HEK293 (cell line): ENCODE data around the gene LIN37.
A peak's percentile ranks its signal among the peaks of the same experiment; 100 is the strongest.

ENCODE experiments used
- HOXD13 ChIP-seq: sonication (generic); formaldehyde crosslinking; IDR thresholded peaks from 2 replicates; pipeline ENCODE4 v1.8.0; 2022; ENCODE audit warnings: missing genetic modification reagents, borderline replicate concordance
- IKZF3 ChIP-seq: fragments of 450-650 bp; IDR thresholded peaks from 2 replicates; pipeline ENCODE4 v1.5.0; 2018; ENCODE audit warnings: missing biosample characterization, mild to moderate bottlenecking, missing genetic modification characterization, moderate library complexity
- INSM2 ChIP-seq: fragments of 450-650 bp; formaldehyde crosslinking; IDR thresholded peaks from 2 replicates; pipeline ENCODE4 v1.5.1; 2016; ENCODE audit warnings: missing biosample characterization, missing genetic modification characterization
- KLF8 ChIP-seq: fragments of 450-650 bp; formaldehyde crosslinking; IDR thresholded peaks from 2 replicates; pipeline ENCODE4 v1.5.1; 2016; ENCODE audit warnings: missing biosample characterization, missing genetic modification characterization
- OSR2 ChIP-seq: fragments of 450-650 bp; formaldehyde crosslinking; IDR thresholded peaks from 2 replicates; pipeline ENCODE4 v1.5.1; 2016; ENCODE audit warnings: missing biosample characterization, missing genetic modification characterization
- OVOL3 ChIP-seq: fragments of 450-650 bp; formaldehyde crosslinking; IDR thresholded peaks from 2 replicates; pipeline ENCODE4 v1.5.1; 2016; ENCODE audit warnings: missing biosample characterization, missing genetic modification characterization
- PRDM10 ChIP-seq: fragments of 450-650 bp; formaldehyde crosslinking; IDR thresholded peaks from 2 replicates; pipeline ENCODE4 v1.5.1; 2016; ENCODE audit warnings: missing biosample characterization, missing genetic modification characterization
- PRDM2 ChIP-seq: fragments of 450-650 bp; formaldehyde crosslinking; IDR thresholded peaks from 2 replicates; pipeline ENCODE4 v1.5.1; 2016; ENCODE audit warnings: missing biosample characterization, missing genetic modification characterization, borderline replicate concordance
- SCRT1 ChIP-seq: fragments of 450-650 bp; formaldehyde crosslinking; IDR thresholded peaks from 2 replicates; pipeline ENCODE4 v1.5.1; 2016; ENCODE audit warnings: missing biosample characterization, missing genetic modification characterization, borderline replicate concordance
- SP7 ChIP-seq: fragments of 450-650 bp; formaldehyde crosslinking; IDR thresholded peaks from 2 replicates; pipeline ENCODE4 v1.5.1; 2016; ENCODE audit warnings: missing biosample characterization, missing genetic modification characterization
- ZBTB10 ChIP-seq: fragments of 450-650 bp; formaldehyde crosslinking; IDR thresholded peaks from 2 replicates; pipeline ENCODE4 v1.5.1; 2016; ENCODE audit warnings: missing biosample characterization, missing genetic modification characterization
- ZBTB21 ChIP-seq: fragments of 450-650 bp; formaldehyde crosslinking; IDR thresholded peaks from 2 replicates; pipeline ENCODE4 v1.5.1; 2017; ENCODE audit warnings: missing biosample characterization, missing genetic modification characterization
- ZIC2 ChIP-seq: fragments of 450-650 bp; formaldehyde crosslinking; IDR thresholded peaks from 2 replicates; pipeline ENCODE4 v1.5.1; 2016; ENCODE audit warnings: missing biosample characterization, missing genetic modification characterization
- ZNF169 ChIP-seq: fragments of 450-650 bp; formaldehyde crosslinking; IDR thresholded peaks from 2 replicates; pipeline ENCODE4 v1.5.1; 2016; ENCODE audit warnings: missing biosample characterization, missing genetic modification characterization
- ZNF2 ChIP-seq: fragments of 450-650 bp; formaldehyde crosslinking; IDR thresholded peaks from 2 replicates; pipeline ENCODE4 v1.5.1; 2016; ENCODE audit warnings: missing biosample characterization, missing genetic modification characterization
- ZNF311 ChIP-seq: fragments of 450-650 bp; formaldehyde crosslinking; IDR thresholded peaks from 2 replicates; pipeline ENCODE4 v1.5.1; 2017; ENCODE audit warnings: missing biosample characterization, missing genetic modification characterization, borderline replicate concordance
- ZNF335 ChIP-seq: fragments of 450-650 bp; formaldehyde crosslinking; conservative IDR thresholded peaks from 2 replicates; pipeline ENCODE4 v1.5.1; 2016; ENCODE audit warnings: missing biosample characterization, missing genetic modification characterization
- ZNF501 ChIP-seq: fragments of 450-650 bp; formaldehyde crosslinking; IDR thresholded peaks from 2 replicates; pipeline ENCODE4 v1.5.1; 2016; ENCODE audit warnings: missing biosample characterization, missing genetic modification characterization
- ZNF529 ChIP-seq: fragments of 450-650 bp; formaldehyde crosslinking; IDR thresholded peaks from 2 replicates; pipeline ENCODE4 v1.5.1; 2017; ENCODE audit warnings: missing genetic modification characterization, missing biosample characterization; ENCODE audit not compliant: insufficient replicate concordance
- ZNF670 ChIP-seq: fragments of 450-650 bp; formaldehyde crosslinking; IDR thresholded peaks from 2 replicates; pipeline ENCODE4 v1.5.1; 2016; ENCODE audit warnings: missing biosample characterization, missing genetic modification characterization, low read depth
- ZNF776 ChIP-seq: fragments of 450-650 bp; formaldehyde crosslinking; IDR thresholded peaks from 2 replicates; pipeline ENCODE4 v1.5.0; 2017; ENCODE audit warnings: missing biosample characterization, missing genetic modification characterization, borderline replicate concordance
- ZSCAN16 ChIP-seq: fragments of 450-650 bp; formaldehyde crosslinking; IDR thresholded peaks from 2 replicates; pipeline ENCODE4 v1.5.1; 2016; ENCODE audit warnings: missing biosample characterization, missing genetic modification characterization
- ZSCAN18 ChIP-seq: fragments of 450-650 bp; formaldehyde crosslinking; IDR thresholded peaks from 2 replicates; pipeline ENCODE4 v1.5.1; 2016; ENCODE audit warnings: missing biosample characterization, missing genetic modification characterization
- ZSCAN23 ChIP-seq: fragments of 450-650 bp; formaldehyde crosslinking; IDR thresholded peaks from 2 replicates; pipeline ENCODE4 v1.5.1; 2016; ENCODE audit warnings: missing biosample characterization, missing genetic modification characterization

Gene LIN37

GRCh38 chr19:35748106-35749020 lies at the start of gene LIN37 (continued):
- TF ChIP-seq ZNF670 (tag by site-specific recombination) (no peak), KLF8 (tag by site-specific recombination) (peak; percentile 97), ZSCAN23 (tag by site-specific recombination) (no peak), ZNF529 (tag by site-specific recombination) (no peak), OVOL3 (tag by site-specific recombination) (0 out of 2 replicates have a peak, but pooled peaks have one; percentile 26), ZNF169 (tag by site-specific recombination) (no peak), SCRT1 (tag by site-specific recombination) (no peak), IKZF3 (tag by site-specific recombination) (no peak), HOXD13 (no peak), ZNF335 (peak; percentile 100), ZBTB21 (tag by site-specific recombination) (no peak), ZNF776 (tag by site-specific recombination) (no peak), ZNF311 (no peak), ZNF2 (tag by site-specific recombination) (peak; percentile 85), ZSCAN16 (tag by site-specific recombination) (no peak), SP7 (tag by site-specific recombination) (peak; percentile 54), ZIC2 (tag by site-specific recombination) (no peak), ZNF501 (tag by site-specific recombination) (0 out of 2 replicates have a peak, but pooled peaks have one; percentile 29), PRDM2 (no peak), INSM2 (peak; percentile 74), ZSCAN18 (tag by site-specific recombination) (no peak), PRDM10 (tag by site-specific recombination) (peak; percentile 96), ZBTB10 (tag by site-specific recombination) (peak; percentile 63), OSR2 (tag by site-specific recombination) (peak; percentile 77)
